GM19240 (cell line): ENCODE results near the gene TPCN1.

Experiments
- DNase-seq: peaks from one replicate; pipeline ENCODE4 v3.0.0; 2011; ENCODE audit warnings: low spot score; ENCODE audit not compliant: insufficient read length

TPCN1 gene

DNA sequence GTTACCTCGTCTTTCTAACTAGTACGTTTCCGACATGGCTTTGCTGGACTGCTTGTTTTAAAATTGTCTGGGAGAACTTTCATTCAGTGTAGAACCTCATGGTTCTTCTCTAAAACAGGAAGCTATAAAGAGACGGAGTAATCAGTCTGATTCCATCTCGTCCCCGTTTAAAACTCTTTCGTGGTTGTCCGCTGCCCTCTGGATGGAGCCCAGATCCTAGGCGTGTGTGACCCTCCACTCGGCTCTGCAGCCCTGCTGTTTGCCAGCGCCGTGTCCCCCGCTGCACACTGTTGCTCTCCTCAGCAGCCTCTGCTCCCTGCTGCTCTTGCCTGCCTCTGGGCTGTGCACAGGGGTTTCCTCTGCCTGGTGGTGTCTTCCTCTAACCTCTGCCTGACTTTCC lies 63.5 kb downstream of the TPCN1 start:
- DNase-seq = no peak

- no peak for DNase-seq
Observed at GRCh38 chr12:113285679-113286610, 64.7 kb downstream of the TPCN1 start.

DNA sequence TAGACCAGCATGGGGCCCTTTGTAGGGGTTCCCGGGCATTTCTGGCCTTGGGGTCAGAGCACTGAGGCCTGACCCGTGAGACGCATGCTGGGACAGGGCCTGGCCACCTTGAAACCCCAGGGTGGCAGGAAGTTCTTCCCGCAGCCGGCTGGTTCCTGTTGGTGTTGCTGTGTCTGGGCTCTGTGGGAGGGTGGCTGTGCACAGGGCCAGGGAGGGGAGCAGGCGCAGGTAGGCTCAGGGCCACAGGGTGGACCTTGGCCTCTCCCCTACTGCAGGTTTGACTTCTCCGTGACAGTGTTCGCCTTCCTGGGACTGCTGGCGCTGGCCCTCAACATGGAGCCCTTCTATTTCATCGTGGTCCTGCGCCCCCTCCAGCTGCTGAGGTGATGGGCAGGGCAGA lies 65.4 kb downstream of the TPCN1 start:
- DNase-seq = no peak

DNA sequence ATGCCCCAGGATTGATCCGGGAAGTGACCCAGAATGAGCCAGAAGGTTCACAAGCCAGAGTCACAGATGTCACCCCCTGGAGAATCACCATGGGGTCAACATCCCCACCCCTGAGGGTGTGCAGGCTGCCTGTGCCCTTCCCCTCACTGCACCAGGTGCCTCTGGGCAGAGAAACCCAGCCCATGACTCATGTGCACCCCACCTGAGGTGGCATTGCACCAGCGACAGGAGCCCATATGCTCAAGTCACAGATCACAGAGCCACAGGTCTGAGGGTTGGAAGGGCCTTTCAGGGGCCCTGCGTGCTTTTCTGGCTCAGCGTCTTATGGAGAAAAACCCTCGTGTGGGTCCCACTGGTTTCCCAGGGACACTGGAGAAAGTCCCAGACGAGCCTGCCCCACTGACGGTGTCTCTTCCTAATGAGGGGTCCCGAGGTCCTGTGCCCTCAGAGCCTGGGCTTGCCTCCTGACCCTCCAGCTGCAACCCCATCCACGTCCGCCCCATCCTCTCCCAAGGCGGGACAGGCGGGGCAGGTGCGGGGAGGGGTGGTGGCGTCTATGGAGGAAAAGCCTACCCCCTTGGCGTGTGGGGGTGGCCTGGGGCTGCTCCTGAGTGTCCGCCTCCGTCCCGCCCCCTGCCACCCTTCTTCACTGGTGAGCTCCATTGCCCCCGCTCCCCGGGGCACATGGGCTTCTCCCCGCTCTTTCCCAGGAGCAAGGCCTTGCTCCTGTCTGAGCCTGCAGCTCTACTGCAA lies 66.1 kb downstream of the TPCN1 start:
- no peak for DNase-seq

DNA sequence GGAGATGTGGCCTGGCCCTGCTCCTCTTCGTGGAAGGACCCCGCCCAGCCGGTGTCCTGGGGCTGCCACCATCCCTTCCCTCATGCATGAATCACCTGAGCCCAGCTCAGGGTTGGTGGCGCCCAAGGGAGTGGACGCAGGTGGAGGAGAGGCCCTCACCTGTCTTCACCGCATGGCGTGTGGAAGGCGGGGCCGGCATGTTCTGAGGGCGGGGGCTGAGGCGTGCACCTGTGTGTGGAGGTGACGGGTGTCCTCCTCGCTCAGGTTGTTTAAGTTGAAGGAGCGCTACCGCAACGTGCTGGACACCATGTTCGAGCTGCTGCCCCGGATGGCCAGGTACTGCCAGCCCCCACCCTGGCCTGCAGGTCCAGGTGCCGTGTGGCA lies 66.6 kb downstream of the TPCN1 start:
- DNase-seq = no peak

- no peak for DNase-seq
Observed at GRCh38 chr12:113289361-113289760, 68.1 kb downstream of the TPCN1 start.

DNA sequence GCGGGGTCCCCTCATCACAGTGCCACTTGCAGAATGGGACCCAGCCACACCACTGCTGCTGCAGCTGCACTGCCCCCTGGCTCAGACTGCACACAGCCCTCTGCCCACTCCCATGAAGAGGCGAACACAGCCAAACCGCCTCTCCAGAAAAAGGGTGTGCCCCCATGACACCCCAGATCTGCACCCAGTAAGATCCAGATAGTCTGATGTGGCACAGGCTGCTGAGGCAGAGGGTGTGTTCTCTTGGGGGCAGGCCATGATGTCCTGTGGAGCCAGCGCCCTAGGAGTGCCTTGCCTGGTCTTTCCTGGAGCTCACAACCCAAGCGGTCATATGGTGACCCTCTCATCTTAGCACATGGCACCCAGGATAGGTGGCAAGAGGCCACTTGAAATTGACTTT lies 69.2 kb downstream of the TPCN1 start:
- no peak for DNase-seq

DNA sequence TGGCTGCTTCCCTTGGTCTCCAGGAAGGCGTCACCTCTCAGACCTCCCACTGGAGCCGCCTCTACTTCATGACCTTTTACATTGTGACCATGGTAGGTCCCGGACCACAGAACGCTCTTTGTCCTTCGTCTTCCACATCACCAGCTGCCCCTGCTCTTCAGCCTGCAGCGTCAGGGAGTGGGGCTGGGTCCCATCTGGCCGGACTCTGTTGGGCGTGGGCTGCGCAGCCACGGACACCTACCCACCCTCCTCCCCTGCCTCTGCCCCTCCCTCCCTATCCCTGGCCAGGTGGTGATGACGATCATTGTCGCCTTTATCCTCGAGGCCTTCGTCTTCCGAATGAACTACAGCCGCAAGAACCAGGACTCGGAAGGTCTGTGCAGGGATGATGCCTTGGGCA lies 70.3 kb downstream of the TPCN1 start:
- DNase-seq = no peak

- no peak for DNase-seq
Observed at GRCh38 chr12:113292091-113292490, 70.8 kb downstream of the TPCN1 start.

DNA sequence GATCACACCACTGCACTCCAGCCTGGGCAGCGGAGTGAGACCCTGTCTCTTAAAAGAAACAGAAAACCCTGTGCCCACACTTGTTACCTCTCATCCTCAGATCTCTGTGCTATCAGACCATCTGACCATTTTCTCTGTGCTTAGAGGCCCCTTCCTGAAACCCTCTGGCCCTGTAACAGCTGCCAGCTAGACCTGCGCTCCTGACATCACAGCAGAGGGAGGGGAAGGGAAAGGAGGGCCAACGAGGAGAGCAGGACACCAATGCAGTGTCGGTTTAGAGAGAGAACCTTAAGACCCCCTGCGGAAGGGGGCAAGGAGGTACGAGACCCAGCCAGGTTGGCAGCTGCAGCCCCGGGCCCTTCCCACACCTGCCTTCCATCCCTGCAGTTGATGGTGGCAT lies 71.3 kb downstream of the TPCN1 start:
- DNase-seq = no peak

GRCh38 chr12:113293100-113293499 lies 71.8 kb downstream of the TPCN1 start:
- no peak for DNase-seq

DNA sequence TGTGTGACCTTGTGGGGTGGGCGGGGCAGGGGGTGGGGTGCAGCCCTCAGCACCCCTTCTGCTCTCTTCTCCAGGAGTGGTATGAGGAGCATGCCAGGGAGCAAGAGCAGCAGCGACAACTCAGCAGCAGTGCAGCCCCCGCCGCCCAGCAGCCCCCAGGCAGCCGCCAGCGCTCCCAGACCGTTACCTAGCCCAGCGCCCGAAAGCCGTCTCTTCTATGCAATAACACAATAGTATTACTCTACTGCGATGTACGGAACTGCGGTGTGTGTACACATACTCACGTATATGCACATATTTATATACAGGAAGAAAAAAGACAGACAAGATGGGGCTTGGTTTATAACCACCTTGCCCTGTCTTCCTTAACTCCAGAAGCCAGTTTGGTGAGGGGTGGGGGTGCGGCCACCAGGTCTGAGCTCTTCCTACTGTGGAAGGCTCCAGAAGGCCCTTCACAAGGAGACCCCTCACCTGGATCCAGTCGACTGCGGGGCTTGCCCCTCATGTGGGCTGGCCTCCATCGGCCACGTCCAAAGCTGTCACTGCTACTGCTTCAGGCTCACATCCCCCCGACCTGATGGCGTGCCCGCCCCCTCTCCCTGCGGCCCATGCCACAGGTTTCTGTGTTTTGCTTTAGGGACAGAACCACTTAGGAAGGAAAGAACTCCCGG lies 74.8 kb downstream of the TPCN1 start:
- DNase-seq = no peak

GRCh38 chr12:113296557-113297213 lies 75.4 kb downstream of the TPCN1 start:
- no peak for DNase-seq

DNA sequence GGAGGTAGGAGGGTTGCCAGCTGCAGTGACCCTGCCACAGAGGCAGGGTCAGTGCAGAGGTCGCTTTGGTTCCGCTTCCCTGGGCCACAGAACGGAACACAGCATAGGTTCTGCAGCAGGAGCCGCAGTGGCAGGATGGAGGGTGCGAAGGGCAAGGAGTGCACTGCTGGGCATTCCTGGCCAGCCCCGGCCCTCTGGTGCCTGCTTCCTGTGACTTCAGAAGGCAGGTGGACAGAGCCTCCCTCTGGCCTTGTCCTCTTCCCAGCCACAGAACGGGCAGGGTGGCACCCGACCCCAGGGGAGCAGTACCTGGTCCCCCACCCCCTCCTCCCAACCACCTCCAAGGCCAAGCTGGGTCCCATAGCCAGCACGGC lies 75.9 kb downstream of the TPCN1 start:
- no peak for DNase-seq

DNA sequence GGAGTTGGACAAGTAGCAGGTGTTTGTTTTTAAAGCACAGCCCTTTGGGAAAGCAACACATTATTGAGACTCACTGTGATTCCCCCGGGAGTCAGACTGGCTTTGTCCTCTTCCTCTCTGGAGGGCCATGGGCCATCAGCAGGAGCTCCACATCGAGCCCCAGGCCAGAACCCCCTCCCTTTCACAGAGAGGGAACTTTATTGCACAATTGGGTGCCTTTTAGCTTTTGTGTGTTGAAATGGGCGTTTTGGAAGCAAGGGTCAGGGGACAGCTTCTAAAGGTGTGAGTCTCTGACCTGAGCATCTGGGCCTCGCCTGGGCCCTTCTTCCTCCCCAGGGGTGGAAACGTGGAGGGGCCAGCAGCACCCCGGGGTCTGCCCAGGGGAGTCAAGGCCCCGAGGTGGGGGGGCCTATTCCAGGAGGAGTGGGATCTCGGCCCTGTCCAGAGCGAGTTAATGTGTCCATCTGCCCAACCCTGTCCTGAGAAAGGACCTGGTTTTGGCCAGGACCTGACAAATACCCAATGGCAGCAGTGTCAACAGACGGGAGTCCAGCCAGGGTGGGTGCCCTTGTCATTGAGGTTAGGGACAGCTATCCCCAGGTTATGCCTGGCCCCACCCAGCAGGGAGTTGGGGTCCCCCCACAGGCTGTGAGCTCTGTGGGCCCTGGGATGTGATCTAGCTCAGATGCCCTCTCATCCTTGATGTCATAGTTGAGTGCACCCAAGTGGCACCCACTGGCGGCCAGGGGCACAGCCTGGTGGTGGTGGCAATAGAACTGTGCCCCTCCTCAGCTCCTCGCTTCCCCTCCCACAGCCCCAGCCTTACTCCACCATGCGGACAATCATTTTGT lies 76.6 kb downstream of the TPCN1 start:
- DNase-seq = no peak

GRCh38 chr12:113298472-113298817 lies 77.2 kb downstream of the TPCN1 start:
- DNase-seq = no peak

- no peak for DNase-seq
Observed at GRCh38 chr12:113298861-113299545, 77.7 kb downstream of the TPCN1 start.

GRCh38 chr12:113299619-113300237 lies 78.5 kb downstream of the TPCN1 start:
- DNase-seq = no peak

GRCh38 chr12:113301811-113302210 lies 80.5 kb downstream of the TPCN1 start:
- DNase-seq = no peak

GRCh38 chr12:113302466-113302865 lies 81.2 kb downstream of the TPCN1 start:
- DNase-seq = no peak
